Thyroid gland (tissue), 4 donors: ENCODE data around the gene TBX18. TPM values are rescaled to one million over a fixed set of nuclear protein-coding genes. Genes with fewer than 3 reads are reported as not detected.

Experiments
- DNase-seq, 2 donors: peaks; one replicate each; pipeline ENCODE4 v3.0.0-alpha.2; 2019
- H3K27ac ChIP-seq, 3 donors: fragments of 200-600 bp; sonication (generic); 1 replicate in 2 of 3; 2 replicates in 1 of 3; pipeline ENCODE4 v1.5.1; 2016 to 2019; ENCODE audit warnings: mild to moderate bottlenecking in 1 of 3, moderate library complexity in 1 of 3
- H3K27me3 ChIP-seq: fragments of 200-600 bp; sonication (generic); one replicate; pipeline ENCODE4 v1.5.1; 2019
- H3K36me3 ChIP-seq, 2 donors: fragments of 200-600 bp; sonication (generic); one replicate each; pipeline ENCODE4 v1.5.1; 2016 to 2019
- H3K4me1 ChIP-seq, 2 donors: fragments of 200-600 bp; sonication (generic); one replicate each; pipeline ENCODE4 v1.5.1; 2017 to 2019
- H3K4me3 ChIP-seq, 3 donors: fragments of 200-600 bp; sonication (generic); replicated peaks in 1 of 3; 1 replicate in 2 of 3; 2 replicates in 1 of 3; pipeline ENCODE4 v1.5.1; 2016; ENCODE audit warnings: mild to moderate bottlenecking in 1 of 3
- H3K9me3 ChIP-seq: fragments of 200-600 bp; sonication (generic); one replicate; pipeline ENCODE4 v1.5.1; 2017
- POLR2A ChIP-seq, 2 donors: fragments of 450-650 bp; IDR thresholded peaks; one replicate each; pipeline ENCODE4 v1.6.1; 2017; ENCODE audit warnings: antibody characterized with exemption in 2 of 2, mild to moderate bottlenecking in 2 of 2, moderate library complexity in 1 of 2
- WGBS, 2 donors: methylation state at CpG; one replicate each; pipeline ENCODE4 v1.1.5; 2017; 5-methylcytosine and 5-hydroxymethylcytosine counted together
- intact Hi-C: fragments of 100-400 bp; cut with DNase I; formaldehyde crosslinking; loops from one replicate; pipeline ENCODE4 v1.15.1; 2023
- total RNA-seq, 4 donors: library from RNA; depleted of rRNA; stranded (reverse); fragments of >200 nt; gene quantifications; one replicate each; pipeline ENCODE4 v1.2.3, GENCODE V29; 2016
- TF ChIP-seq, protein P1 (sequence below), 6 experiments: fragments of 200-600 bp in 3 of 6; fragments of 450-650 bp in 3 of 6; sonication (generic) in 3 of 6; IDR thresholded peaks; one replicate each; pipeline ENCODE4 v1.5.1; 2016 to 2019; ENCODE audit warnings: antibody characterized with exemption in 6 of 6, mild to moderate bottlenecking in 2 of 6, inconsistent platforms in 1 of 6, moderate library complexity in 1 of 6

TBX18 gene
- total RNA-seq, 4 donors from 2014 or later: 1.3 to 7.5 (median 4.9) TPM

DNA sequence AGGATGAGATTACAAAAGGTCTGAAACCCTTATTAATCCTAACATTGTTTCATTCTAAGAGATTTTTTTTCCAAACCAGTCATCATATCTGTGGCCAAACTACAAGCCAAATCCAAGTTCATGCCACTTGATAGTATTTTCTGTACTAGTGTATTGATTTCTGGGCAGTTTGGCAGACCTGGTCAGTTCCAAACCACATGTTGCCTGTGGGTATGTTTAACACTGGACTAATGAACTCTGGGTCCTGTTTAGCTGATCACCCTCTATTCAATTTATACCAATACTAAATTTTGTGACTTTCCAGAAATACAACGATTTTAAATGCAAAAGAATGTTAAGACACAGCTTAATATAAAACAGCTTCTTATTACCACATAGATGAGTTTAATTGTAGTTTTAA is 24.0 kb downstream of the TBX18 start:
- TF ChIP-seq, protein P1, sequence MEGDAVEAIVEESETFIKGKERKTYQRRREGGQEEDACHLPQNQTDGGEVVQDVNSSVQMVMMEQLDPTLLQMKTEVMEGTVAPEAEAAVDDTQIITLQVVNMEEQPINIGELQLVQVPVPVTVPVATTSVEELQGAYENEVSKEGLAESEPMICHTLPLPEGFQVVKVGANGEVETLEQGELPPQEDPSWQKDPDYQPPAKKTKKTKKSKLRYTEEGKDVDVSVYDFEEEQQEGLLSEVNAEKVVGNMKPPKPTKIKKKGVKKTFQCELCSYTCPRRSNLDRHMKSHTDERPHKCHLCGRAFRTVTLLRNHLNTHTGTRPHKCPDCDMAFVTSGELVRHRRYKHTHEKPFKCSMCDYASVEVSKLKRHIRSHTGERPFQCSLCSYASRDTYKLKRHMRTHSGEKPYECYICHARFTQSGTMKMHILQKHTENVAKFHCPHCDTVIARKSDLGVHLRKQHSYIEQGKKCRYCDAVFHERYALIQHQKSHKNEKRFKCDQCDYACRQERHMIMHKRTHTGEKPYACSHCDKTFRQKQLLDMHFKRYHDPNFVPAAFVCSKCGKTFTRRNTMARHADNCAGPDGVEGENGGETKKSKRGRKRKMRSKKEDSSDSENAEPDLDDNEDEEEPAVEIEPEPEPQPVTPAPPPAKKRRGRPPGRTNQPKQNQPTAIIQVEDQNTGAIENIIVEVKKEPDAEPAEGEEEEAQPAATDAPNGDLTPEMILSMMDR (IDR thresholded peaks at IDR 0.05): no peak
- no peak for TF ChIP-seq POLR2A (IDR thresholded peaks at IDR 0.05)
- 58 to 64% methylated on average over 1 of the region's 1 CpG for WGBS, 2 donors
- intact Hi-C loops: no loop called here
- Histone ChIP-seq H3K4me1 (no peaks in the 10 kb centered on the region), H3K36me3 (no peaks in the 10 kb centered on the region), H3K4me3 (no peak overlapping the region), H3K27me3 (no peaks in the 10 kb centered on the region), H3K9me3 (no peaks in the 10 kb centered on the region), H3K27ac (no peak overlapping the region)
- DNase-seq: no peak

DNA sequence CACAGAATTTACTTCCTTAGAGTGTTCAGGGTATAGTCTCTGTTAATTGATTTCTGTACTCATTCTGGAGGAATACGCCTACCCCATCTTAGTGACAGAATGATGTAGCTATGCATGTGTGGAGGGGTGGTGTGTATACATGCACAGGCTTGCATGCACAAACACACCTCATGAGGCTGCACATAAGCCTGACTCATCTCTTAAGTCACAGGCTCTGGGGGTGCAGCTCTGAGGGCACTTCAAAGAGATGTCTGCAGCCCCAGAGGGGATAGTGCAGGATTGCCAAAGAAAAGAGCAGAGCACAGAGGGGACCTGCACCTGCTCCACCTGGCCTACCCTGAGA is 24.6 kb downstream of the TBX18 start:
- no peaks in the 10 kb centered on the region for H3K27me3 ChIP-seq
- no peaks in the 10 kb centered on the region for H3K9me3 ChIP-seq
- TF ChIP-seq, protein P1 (IDR thresholded peaks at IDR 0.05): no peak
- TF ChIP-seq POLR2A (IDR thresholded peaks at IDR 0.05): no peak
- no peaks in the 10 kb centered on the region for H3K36me3 ChIP-seq
- no peak overlapping the region for H3K4me3 ChIP-seq
- H3K27ac ChIP-seq: no peak overlapping the region
- WGBS, 2 donors: 87 to 88% methylated on average over 1 of the region's 1 CpG
- intact Hi-C loops: no loop called here
- H3K4me1 ChIP-seq: no peaks in the 10 kb centered on the region
- no peak for DNase-seq

GRCh38 chr6:84738996-84739865 is 25.2 kb downstream of the TBX18 start:
- 93 to 99% methylated on average over 2 of the region's 2 CpGs for WGBS, 2 donors

DNA sequence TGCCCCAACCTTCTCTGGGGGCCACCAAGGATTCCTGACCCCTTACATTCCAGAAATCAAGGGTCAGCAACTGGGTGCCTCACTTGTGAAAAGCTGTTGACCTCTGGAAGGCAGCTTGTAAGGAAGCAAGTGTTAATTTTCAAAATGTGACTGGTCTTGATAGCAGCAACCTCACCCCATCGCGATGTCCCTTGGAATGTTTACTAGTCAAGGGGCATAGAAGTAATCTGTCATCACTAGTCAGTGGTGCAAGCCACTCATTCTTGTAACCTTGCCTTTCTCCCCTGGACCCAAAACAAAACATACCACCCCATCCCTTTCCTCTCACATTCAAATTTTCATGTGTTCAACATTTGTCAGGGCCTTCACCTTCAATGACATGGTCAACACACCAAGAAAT is 30.5 kb downstream of the TBX18 start:
- Histone ChIP-seq H3K36me3 (no peaks in the 10 kb centered on the region), H3K4me1 (no peaks in the 10 kb centered on the region), H3K27me3 (no peaks in the 10 kb centered on the region), H3K4me3 (no peak overlapping the region), H3K9me3 (no peaks in the 10 kb centered on the region), H3K27ac (no peak overlapping the region)
- TF ChIP-seq, protein P1 (IDR thresholded peaks at IDR 0.05): no peak
- TF ChIP-seq POLR2A (IDR thresholded peaks at IDR 0.05): no peak
- intact Hi-C loops: no loop called here
- WGBS, 2 donors: 62 to 66% methylated on average over 2 of the region's 2 CpGs
- no peak for DNase-seq

More at GRCh38 chr6:84738996-84739865, 25.2 kb downstream of the TBX18 start:
- no peak for TF ChIP-seq POLR2A (IDR thresholded peaks at IDR 0.05)
- TF ChIP-seq, protein P1 (IDR thresholded peaks at IDR 0.05): no peak
- Histone ChIP-seq H3K9me3 (no peaks in the 10 kb centered on the region), H3K4me1 (no peaks in the 10 kb centered on the region), H3K36me3 (no peaks in the 10 kb centered on the region), H3K27ac (no peak overlapping the region), H3K4me3 (no peak overlapping the region), H3K27me3 (no peaks in the 10 kb centered on the region)
- DNase-seq: no peak
- intact Hi-C loops: no loop called here

DNA sequence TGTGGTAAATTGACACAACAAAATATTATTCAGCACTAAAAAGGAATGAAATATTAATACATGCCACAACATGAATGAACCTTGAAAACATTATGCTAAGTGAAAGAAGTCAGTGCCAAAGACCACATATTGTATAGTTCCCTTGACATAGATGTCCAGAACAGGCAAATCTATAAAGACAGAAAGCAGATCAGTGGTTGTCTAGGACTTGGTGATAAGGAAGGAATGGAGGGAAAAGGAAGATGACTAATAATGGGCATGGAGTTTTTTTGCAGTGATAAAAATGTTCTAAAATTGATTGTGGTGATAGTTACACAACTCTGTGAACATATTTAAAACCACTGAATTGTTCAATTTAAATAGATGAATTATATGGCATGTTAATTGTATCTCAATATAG is 32.5 kb downstream of the TBX18 start:
- intact Hi-C loops: no loop called here
- H3K36me3 ChIP-seq: no peaks in the 10 kb centered on the region
- H3K4me1 ChIP-seq: no peaks in the 10 kb centered on the region
- no peak for DNase-seq
- no peak overlapping the region for H3K27ac ChIP-seq
- TF ChIP-seq, protein P1 (IDR thresholded peaks at IDR 0.05): no peak
- no peak for TF ChIP-seq POLR2A (IDR thresholded peaks at IDR 0.05)
- H3K9me3 ChIP-seq: no peaks in the 10 kb centered on the region
- no peak overlapping the region for H3K4me3 ChIP-seq
- no peaks in the 10 kb centered on the region for H3K27me3 ChIP-seq
